Stromal cell of bone marrow (primary cell): ENCODE data around the gene PADI6.
"Not testable (repeated sequence)": the region's sequence is repeated elsewhere in the genome, so short reads cannot be mapped to it uniquely, and the experiment has no call there.

Source experiments
- DNase-seq: peaks from one replicate; pipeline ENCODE4 v3.0.0-alpha.2; 2012; ENCODE audit warnings: low read depth

PADI6 gene

DNA sequence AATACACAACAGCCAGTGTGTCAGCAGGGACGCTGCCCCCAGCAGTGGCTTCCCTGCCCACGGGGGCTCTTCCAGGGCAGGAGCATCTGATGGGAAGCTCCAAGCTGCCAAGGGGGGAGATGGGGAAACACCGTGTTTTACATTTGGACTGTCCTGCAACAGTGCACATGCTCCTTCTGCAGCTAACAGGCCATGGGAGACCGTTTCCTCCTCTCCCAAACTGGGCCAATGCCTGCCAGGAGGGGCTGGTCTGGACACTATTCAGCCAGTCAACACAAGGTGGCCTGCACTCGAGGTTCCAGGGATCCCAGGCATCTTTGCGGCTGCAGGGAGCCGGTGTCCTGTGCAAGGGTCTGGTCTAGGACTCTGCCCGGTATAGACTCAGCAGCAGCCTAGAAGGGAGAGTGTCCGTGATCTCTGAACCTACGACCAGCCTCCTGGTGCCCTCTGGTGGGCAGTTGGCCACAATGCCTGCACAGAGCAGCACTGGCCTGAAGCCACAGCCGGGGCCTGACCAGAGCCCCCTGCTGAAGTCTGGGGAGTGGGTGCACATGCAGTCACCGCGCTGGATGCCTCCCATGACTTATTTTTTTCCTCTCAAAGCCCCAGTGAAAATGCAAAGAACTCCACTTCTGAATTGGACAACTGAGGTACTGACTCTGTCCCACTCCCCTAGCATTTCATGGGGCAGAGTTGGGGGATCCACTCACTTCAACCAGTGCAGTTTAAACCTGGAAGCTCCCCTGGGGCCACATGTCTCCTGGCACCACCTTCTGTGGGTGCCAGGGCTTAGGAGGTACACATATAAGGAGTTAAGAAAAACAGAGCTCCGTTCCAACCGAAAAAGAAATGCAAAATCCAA, 34.1 kb downstream of the PADI6 start:
- DNase-seq = peak; percentile 25

DNA sequence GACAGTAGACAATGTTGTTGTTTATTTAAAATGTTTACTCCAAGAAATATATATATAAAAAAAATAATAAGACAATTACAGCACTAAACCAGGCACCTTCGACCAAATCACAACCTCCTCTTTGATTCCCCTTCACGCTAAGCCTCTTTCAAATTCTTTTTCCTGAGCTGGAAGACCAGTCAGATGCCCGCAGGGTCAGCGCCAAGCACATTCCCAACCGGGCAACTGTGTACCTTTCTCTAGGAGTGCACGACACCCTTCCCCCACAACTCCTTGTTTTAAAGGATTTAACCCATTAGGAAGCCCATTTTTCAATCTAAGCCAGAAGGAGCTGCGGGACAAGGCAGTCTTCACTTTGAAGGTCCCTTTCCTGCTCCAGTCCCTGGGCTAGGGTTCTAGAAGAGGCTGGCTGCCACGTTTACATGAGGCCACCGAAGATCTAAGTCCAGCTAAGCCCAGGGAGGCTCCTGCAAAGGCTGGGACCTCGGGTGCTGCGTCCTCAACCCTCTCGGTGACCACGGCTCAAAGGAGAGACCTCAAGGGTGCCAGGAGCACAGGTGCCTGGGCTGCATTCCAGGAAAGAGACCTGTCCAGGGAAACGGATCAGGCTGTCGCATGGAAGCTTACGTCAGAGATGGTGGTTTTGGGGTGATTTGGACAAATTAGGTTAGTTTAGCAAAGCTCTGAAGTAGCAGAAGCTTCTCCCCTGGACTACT, 34.9 kb downstream of the PADI6 start:
- not testable (repeated sequence) for DNase-seq

DNA sequence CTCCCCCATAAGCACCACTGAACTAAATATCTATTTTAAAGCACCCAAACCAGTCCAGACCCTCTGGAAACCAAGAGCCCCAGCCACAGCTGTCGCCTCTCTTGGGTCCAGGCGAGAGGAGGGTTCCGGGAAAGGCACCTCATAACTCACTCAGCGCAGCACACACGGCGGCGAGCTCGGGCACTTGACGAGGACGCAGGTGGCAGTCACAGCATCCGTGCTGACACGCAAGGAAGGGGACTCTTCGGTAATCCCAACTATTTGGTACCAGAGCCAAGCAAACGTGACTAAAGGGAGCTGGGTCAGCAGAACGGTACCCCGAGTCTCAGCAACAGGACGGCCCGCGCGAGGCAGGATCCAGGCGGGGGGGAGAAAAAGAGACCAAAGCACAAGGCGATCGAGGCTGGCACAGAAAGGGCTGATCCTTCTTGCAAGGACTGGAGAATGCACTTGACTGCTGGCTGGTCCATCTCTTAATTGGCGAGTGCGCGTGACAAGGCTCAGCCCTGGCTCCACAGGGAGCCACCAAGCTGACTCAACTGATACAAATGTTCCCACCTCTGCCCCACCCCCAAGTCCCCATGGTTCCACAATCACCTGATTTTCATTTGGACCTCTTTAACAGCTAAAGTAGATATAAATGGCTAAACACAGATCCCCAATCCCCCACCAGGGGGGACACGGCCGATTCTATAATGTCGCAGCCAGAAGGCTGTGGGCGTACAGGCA, 36.0 kb downstream of the PADI6 start:
- DNase-seq = not testable (repeated sequence)

DNA sequence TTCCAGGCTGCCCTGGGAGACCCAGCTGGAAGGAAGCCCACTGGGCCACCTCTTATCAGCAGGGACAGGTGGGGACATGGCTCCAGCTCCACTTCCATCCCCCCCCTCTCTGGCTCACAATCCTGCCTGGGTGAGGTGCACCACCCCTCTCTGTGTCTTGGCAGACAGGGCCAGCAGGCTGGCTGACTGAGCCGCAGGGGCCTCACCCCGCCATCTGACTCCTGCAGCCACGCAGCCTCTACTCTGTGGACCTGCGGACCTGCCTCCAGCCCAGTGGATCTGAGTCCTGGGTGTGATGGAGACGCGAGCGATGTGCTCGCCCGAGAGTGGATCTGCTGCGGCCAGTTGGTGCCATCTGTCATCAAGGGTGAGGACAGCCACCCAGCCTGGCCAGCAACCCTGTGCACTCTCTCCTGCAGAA, 37.4 kb downstream of the PADI6 start:
- DNase-seq = no peak

DNA sequence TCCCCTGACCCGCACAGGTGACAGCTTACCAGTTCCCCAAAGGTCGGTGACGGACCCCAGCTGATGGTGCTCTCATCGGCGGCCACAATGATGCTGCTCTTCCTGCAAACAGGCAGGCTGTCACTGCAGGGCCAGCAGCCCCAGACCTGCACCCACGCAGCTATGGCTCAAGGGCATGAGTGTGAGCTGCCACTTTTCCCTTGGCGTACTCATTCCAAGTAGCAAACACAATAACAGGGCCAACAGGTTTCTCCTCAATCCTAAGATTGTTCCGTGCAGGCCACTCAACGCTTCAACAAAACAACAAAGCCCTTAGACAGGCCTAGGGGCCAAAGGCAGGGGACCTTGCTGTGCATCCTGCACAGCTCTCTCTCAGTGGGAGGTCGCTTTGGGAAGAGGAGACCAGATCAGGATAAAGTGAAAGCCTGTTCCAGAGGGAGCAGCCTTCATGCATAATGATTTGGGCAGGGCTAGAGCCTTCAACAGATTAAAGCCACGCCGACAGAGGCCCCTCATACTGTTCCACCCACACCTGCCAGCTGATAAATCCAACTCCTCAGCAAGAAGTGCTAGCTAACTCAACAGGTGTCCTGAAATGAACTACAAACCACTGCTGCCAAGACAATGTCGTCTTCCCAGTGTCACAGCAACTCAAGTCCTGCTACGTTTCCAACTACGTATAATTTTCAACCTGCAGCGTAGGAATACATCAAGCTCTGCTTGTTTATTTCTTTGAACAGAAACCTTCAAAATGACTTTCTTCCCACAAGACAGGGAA, 40.3 kb downstream of the PADI6 start:
- DNase-seq = no peak

DNA sequence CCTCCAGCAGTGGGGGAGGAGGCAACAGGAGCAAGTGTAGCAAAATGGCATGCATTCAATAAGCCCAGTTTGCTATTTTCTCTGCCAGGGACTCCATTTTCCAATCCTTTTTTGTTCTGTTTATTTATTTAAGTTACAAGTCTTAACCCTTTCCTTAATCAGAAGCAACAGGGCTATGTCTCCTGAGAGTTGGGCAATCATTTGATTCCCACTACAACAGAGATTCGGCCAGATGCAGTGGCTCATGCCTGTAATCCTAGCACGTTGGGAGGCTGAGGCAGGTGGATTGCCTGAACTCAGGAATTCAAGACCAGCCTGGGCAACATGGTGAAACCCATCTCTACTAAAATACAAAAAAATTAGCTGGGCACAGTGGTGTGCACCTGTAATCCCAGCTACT, 42.0 kb downstream of the PADI6 start:
- DNase-seq = no peak

DNA sequence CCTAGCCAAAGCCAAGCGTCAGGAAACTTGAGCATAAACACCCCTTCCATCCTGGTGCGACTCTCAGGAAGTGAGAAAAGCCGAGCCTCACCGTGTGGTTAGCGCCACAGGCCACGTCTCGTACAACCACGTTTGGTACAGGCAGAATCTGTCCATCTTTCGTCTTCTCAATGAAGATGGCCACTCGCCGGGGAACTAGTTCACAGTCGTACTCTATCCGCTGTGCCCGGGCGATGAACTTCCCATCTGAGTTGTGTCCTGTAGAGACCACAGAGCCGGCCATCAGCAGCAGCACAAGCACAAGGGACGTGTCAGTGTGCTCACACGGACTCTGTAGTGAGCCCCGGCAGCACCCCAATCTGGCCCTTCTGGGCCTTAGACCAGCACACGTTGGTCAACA, 44.4 kb downstream of the PADI6 start:
- no peak for DNase-seq

DNA sequence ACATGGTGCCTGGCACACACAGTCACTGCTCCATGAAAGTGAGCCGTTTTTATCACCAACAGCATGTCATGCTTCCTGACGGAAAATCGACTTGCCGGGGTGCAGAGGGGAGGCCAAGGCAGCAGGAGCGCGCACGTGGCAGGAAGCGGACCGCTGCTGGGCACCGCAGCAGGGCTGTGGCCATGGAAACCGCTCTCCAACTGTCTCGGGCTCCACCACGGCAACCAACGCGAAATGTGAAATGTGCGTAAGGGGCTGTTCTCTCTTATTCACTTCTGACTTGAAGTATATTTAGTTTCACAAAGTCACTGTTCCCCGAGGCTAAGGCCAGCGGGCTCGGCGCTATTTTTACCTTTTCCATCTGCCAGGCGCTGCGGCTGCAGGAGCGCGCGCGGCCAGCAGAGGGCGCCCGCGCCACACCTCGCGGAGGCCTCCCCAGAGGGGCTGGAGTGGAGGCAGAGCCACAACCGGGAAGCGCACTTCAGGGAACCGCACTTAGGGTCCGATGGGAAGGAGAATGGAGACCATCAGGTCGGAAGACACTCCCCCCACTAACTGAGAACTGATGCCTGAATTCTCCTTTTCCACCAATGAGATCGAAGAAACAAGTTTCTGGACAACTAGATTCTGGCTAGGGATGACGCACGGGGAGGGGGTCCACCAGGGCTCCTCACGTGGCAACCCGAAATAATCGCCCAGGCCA, 47.8 kb downstream of the PADI6 start:
- DNase-seq = no peak

DNA sequence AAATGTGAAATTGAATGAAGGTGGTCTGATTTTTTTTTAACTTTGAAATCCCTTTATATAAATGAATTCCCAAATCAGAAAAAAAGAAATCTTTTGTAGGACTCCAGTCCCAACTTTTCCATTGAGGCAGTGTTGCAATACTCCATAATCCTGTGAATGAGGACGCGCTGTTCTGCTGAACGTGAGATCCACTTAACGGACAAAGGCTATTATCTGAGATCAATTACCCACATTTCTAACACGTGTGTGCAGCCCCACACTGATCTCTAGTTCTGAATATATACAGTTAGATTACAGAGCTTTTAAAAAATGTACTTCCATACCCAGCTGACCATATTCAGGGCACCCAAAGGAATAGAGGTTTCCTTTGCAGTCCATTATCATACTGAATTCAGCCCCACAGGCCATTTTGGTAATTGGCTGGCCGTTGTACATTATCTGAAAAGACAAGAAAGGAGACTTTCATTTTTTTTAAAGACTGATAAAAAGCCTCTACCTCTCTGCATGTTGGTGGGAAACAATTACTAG, 48.5 kb downstream of the PADI6 start:
- DNase-seq = no peak

DNA sequence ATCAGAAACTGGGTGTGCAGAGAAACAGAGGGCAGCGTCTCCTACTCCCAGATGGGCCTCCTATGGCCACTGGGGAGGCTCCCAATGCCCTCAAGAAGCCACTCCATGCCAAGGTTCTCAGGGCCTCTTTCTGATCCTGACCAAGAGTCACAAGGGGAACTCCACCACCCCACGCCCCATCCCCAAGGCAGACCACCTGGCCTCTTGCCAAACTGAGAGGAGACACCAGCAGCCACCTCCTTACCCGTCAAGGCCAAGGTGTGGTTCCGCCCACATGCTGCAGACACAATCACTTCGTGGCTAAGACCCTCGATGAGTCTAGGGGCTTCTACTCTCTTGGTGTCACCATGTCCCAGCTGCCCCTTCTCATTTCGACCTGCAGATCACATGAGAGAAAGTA, 50.5 kb downstream of the PADI6 start:
- no peak for DNase-seq

DNA sequence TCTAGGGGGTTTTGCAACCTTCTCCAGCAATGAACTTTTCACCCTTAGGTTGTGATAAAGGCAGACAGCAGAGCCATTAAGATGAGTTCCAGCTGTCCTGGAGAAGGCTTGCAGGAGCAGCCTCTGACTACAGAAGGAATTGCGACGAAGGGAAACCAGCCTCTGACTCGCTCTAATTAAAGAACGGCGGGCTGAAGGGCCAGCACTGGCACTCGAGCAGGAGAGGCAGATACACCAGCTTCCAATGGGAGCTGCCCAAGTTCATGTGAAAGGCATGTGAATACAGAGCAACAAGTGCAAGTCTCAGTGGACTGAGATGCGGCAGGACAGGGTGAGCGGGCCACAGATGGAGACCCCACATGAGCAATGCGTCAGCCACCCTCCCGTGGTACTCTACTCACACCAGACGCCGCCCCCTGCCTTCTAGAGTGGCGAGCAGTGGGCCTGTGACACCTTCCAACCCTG, 51.8 kb downstream of the PADI6 start:
- DNase-seq = no peak

DNA sequence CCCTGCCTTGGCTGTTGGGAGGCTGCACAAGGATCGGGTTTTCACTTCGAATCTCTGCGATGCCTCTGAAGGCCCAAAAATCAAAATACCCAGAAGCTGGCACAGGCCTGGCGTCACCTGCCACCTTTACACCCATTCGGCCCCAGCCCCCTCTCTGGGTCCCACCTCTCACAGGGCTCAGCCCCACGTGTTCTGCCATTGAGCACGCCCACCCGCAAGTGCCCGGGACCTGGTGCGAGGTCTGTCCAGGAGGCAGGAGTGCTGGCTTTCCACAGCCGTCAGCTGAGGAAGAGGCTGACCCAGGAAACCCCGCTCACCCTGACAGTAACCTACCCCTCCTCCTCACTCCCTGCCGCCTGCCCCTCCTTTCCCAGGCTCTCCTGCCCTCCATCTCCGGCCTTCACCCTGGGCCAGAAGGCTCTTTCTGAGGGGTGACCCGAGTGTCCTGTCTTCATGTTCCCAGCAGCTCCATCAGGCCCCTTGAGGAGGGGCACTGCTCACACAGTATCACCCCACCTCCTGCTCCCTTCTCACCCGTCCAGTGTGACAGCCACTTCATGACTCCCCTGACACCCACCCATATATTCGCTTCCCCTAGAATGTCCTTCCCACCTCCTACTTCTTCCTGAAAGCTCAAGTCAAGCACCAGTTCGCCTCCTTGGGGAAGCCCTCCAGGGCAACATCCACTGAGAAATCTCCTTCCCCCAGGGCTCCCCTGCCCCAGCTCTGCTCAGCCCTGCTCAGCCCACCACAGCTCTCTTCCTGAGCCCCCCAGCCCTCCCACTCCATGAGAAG, 54.0 kb downstream of the PADI6 start:
- DNase-seq = no peak

DNA sequence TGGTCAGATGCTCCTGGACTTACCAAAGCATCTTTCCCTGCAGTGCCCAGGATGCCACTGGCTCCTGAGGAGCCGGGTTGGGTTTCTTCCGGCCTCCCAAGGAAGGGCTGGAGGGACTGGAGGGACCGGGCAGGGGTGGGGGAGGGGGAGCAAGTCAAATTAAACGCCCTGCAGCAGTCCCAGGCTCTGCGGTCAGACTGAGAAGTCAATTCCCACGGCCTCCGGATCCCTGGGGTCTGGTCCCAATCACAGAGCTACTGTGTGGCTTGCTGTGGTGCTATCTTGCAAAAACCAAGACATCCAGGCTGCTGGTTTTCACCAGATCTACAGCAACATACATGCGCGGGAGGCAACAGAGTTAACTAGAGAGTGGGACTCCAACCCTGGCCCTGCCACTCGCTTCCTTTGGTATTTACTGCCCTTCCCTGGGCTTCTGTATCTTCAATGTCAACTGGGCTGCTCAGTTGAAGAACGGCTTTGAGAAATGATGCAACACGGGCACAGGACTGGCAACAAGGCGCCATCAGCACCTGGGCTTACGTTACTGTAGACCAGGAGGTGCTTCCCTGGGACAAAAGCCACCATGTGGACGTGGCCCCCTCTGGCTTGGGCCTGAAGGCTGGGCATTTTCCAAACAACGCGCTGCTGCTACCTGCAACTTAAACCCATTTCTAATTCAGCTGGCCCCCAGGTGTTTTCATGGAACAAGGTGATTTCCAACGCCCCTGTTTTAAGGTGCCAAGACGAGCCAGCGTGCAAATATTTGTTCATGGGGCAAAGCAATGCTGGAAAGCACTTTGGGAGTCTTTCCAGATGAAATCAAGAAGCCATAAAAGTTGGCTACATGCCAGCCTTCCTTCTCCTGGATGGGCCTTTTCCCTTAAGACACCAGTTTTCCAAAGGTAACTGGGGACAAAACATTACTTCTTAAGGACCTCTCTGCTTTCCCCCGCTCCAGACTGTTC, 56.0 kb downstream of the PADI6 start:
- DNase-seq = no peak

DNA sequence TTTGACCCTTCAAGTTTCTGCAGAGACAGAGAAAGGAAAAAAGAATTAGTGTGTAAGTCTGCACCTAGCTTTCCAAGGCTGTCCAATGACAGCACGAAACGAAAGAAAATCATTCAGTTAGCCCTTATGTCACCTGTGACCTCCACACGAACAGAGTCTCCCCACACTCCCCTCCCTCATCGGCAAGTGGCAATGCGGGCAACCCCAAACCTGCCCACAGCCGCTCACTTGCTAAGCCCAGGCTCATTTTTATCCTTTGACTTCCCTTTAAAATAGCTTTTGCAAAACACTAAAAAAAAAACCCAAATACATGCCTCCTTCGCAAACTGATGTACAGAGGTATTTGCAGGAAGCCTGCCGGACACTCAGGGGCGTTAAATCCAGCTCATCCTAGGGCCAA, 57.2 kb downstream of the PADI6 start:
- DNase-seq = no peak

DNA sequence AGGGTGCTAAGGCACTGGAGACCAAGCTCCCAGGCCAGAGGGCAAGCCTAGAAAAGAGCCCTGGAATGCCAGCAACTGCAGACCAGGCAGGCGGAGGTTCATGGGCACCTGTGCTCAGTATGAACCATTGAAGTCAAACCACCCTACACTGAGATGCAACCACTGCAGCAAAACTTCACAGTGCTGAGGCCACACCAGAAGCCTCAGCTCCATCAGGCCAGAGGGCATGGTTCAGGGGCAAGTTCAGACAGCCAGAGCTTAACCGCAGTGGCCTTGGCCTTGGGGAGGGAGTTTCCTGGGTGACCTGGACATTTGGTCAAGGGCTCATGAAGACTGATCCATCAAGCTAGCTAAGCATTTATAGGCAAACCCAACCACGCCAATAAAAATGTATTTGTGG, 60.4 kb downstream of the PADI6 start:
- no peak for DNase-seq

DNA sequence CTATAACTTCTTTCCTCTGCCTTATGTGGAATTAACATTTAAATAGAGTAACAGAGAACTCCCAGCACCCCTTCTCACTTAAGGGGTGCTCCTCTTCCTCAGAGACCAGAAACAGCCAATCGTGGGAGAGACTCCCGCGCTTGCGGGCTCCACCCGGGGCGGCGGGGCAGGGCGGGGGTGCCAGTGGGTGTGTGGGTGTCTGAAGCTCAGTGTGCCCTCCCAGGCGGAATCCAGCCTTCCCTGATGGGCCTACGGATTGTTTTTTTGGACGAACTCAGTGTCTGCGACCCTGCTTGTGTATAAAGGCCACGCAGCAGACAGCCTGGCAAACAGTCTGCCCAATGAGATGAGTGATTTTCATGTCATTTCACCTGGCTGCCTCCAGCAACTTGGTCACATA, 61.3 kb downstream of the PADI6 start:
- no peak for DNase-seq

DNA sequence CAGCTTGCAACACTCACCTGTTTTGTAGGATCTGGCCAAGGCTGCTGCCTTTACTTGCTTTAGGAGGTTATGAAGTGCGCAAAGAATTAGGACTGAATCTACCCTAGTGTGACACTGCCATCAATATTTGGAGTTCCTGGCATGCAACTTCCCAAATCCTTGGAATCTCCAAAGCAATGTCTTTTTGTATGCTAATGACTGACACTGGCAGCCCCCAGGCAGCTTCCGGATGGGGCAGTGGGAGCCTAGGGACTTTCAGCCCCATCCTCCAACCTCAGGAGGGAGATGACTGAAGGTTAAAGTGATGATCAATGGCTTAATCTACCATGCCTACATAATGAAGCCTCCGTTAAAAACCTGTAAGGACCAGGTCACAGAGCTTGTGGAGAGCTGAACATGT, 62.0 kb downstream of the PADI6 start:
- no peak for DNase-seq

DNA sequence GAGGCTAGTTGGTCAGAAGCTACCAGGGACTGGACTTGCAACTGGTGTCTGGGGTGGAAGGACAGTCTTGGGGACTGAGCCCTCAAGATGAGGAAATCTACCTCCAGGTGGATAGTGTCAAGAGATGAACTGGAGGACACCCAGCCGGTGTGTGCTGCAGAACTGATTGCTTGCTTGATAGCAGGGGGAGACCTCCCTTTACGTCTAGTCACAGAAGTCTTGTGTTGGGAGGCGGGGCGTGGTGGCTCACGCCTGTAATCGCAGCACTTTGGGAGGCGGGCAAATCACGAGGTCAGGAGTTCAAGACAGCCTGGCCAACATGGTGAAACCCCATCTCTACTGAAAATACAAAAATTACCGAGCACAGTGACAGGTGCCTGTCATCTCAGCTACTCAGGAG, 62.6 kb downstream of the PADI6 start:
- no peak for DNase-seq
